Ecto neural progenitor cell (in vitro differentiated cells): ENCODE measurements around the gene VAPB.

Source experiments
- DNase-seq: peaks from one replicate; pipeline ENCODE4 v3.0.0-alpha.2; 2018; ENCODE audit warnings: low spot score

Gene VAPB

GRCh38 chr20:58483051-58483450 is 94.0 kb downstream of the VAPB start:
- DNase-seq, result no peak

DNA sequence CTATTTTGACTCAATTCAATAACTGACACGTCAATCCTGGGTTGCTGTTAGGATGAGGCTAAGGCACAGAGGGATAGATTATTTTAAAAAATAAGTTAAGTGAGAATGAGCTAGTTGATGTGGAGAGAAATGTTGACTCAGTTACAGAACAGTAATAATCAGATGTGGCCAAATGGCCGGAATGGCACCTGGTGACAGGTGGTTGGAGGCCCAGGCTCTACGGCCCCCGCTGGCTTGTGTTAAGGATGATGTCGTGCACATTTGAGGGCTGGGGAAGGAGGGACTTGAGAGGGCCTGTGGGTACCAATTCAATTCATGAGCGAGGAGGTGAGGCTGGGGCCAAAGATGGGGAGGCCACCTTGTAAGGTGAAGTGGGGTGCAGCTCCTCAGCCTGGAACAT is 94.4 kb downstream of the VAPB start:
- DNase-seq, result no peak

DNA sequence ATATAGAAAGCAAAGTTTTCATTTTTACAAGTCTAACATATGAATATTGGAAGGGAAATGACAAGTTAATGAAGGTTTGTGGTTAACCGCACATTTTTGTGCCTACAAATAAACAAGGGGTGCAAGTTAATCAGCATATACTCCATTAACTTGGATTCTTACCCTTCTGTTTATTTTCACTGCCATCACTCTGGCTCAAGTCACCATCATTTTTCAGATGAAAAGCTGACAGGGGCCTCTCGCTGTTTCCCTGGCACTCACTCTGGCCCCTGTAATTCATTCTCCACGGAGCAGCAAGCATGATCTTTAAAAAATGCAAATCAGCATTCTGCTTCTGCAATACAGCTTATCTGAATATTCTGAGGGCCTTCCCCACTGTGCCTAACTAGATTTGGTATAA is 96.4 kb downstream of the VAPB start:
- DNase-seq, result no peak

DNA sequence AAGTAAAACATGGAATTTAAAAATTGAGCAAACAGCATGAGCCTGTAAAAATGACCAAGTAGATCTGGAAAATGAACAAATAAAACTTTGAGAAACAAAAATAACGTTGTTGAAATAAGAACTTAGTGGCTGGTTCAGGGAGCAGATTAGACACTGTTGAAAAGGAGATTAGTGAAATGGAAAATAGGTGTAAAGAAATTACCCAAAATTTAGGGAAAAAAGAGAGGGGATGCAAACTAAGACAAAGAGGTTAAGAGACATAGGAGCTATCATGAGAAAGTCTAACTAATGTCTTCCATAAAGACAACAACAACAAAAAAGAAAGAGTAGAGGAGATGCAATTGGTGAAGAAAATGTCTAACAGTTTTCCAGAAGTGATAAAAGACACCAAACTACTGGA is 97.2 kb downstream of the VAPB start:
- DNase-seq, result no peak

DNA sequence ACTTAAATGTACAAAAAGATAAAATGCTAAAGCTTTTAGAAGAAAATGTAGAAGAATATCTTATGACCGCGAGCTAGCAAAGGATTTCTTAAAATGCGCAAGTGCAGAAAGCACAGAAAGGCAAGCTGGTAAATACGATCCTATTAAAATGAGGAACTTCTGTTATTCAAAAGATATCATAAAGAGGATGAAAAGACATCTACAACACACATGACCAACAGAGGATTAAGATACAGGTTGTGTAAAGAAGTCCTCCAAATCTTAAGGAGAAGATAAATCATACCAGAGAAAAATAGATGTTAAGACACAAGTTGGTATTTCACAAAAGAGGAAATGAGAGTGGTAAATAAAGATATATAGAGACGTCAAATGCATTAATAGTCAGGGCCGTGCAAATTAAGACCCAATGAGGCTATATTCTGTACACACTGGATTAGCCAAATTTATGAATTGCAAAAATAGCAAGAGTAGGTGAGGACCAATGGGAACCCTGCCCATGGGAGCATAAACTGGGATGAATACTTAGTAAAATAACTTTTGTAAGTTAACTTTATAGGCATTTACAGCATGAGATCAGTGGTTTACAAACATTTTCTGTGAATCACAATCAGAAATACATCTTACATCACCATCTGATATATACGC is 103.2 kb downstream of the VAPB start:
- DNase-seq, result no peak

- DNase-seq, result no peak
These were observed 103.9 kb downstream of the VAPB start for GRCh38 chr20:58492795-58493524.

DNA sequence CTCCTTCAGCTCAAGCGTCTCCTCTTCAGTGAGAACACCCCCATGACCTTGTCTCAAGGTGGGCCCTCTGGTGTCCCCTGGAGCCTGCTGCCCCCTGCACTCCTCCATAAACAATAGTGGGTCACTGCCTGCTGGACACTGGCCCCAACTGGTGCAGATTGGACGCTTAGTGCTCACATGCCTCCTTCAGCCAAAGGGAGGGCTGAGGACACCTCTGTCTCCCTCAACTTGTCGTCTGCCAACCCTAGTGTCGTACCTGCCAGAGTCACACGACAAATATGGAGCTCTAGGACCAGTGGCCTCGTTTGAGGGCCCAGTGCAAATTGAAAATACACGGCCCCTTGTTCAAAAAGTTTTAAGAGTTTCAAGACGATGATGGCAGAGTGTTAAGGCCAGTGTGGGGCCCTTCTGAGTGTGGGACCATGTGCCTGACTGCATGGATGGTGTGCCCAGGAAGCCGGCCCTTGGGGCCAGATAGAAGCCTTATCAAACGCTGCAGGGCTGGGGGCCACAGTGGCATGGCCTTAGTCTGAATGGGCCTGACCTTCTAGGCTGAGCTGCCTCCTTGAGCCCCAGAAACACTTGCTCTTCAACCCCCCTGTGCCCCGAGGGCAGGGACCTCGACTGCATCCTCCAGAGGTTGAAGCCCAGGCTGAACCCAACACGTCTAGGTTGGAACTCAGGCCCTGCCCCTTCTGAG is 106.0 kb downstream of the VAPB start:
- no peak for DNase-seq

- DNase-seq, result no peak
These were observed 106.8 kb downstream of the VAPB start for GRCh38 chr20:58495623-58496428.

- no peak for DNase-seq
These were observed 107.4 kb downstream of the VAPB start for GRCh38 chr20:58496429-58496769.

GRCh38 chr20:58497076-58497641 is 108.1 kb downstream of the VAPB start:
- no peak for DNase-seq

DNA sequence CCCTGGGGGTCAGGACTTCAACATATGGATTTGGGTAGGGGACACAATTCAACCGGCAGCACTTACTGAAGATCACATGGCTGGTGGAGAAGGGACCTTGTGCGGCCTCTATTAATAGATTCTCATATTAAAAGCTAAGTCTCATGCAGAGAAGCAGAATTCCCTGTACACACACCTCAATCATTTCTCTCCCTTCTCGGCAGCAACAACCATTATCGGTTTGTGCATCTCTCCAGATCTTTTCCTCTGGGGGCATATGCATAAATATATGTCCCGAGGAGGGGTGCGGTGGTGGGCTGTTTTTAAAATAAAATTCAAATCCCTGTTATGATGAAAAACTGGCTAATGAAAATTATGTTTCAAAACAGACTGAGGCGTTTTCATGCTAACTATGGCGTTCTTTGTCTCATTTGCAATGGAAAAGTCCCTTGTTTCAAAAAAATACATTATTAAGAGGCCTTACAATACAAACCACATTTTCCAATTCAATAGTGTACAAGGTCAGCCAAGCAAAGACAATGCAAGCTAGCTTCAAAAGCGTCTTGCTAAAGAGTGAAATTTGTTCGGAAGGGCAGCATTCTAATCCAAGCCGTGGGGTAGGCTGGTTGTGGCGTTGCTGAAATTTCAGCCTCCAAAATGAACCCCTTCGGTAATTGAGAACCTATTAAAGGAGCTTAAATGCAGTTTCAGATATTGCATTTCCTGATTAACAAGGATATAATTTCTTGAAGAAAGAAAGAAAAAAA is 108.9 kb downstream of the VAPB start:
- DNase-seq, result no peak

GRCh38 chr20:58498470-58499068 is 109.5 kb downstream of the VAPB start:
- DNase-seq, result no peak

- no peak for DNase-seq
These were observed 111.2 kb downstream of the VAPB start for GRCh38 chr20:58500256-58500655.
